Measurements from ENCODE around the gene BIK.

- TF ChIP-seq CTCF (conservative IDR thresholded peaks at IDR 0.05 in 1 of 2, IDR thresholded peaks at IDR 0.05 in 1 of 2; ENCODE audit: low read depth in 1 of 2, low read length in 2 of 2): no peak
- TF ChIP-seq EZH2 (IDR thresholded peaks at IDR 0.05; ENCODE audit: low read length, missing control alignments): no peak
Observed at GRCh38 chr22:43098356-43098755, 12.2 kb upstream of the BIK start.

Data from fibroblast of lung (primary cell).